Activated CD4-positive, alpha-beta T cell treated with anti-CD3 and anti-CD28 coated beads, Interleukin-2, Interleukin-6, amounts not matched to agents 100 ng/mL and 50 ng/mL, durations not matched to agents 16 hours and 8 hours (primary cell): ENCODE data around the gene CCHCR1.

Experiments
- DNase-seq: peaks from one replicate; pipeline ENCODE4 v3.0.0-alpha.2; 2020

CCHCR1 gene

GRCh38 chr6:31125586-31126363 lies 31.8 kb downstream of the CCHCR1 start:
- DNase-seq, result no peak

DNA sequence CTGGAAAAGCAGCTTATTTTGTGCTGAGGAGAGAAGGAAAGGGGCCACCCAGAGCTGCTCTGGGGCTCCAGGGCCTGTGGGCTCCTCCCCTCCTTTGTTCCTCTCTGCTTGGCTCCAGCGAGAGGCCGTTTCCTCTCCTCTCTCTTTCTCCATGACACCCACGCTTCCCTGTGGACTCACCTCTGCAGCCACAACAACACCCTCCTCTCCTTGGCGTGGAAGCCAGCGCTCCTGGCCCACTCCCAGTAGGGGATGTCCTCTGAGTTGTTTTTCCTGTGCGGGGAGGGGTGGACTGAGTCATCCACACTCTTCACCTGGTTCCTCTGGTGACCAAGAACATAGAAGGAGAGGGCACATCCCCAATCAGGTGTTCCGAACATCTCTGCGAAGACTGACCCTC lies 32.4 kb downstream of the CCHCR1 start:
- DNase-seq, result no peak

- no peak for DNase-seq
Measured at GRCh38 chr6:31122791-31123706, 34.6 kb downstream of the CCHCR1 start.

GRCh38 chr6:31121131-31121790 lies 36.3 kb downstream of the CCHCR1 start:
- no peak for DNase-seq

GRCh38 chr6:31120151-31120915 lies 37.3 kb downstream of the CCHCR1 start, which contains the start of gene CDSN:
TSS of gene CDSN (minus strand) at chr6:31120446. CDS start at chr6:31120419, 27 bp downstream.
- no peak for DNase-seq

- no peak for DNase-seq
Measured at GRCh38 chr6:31118178-31118577, 39.4 kb downstream of the CCHCR1 start.

DNA sequence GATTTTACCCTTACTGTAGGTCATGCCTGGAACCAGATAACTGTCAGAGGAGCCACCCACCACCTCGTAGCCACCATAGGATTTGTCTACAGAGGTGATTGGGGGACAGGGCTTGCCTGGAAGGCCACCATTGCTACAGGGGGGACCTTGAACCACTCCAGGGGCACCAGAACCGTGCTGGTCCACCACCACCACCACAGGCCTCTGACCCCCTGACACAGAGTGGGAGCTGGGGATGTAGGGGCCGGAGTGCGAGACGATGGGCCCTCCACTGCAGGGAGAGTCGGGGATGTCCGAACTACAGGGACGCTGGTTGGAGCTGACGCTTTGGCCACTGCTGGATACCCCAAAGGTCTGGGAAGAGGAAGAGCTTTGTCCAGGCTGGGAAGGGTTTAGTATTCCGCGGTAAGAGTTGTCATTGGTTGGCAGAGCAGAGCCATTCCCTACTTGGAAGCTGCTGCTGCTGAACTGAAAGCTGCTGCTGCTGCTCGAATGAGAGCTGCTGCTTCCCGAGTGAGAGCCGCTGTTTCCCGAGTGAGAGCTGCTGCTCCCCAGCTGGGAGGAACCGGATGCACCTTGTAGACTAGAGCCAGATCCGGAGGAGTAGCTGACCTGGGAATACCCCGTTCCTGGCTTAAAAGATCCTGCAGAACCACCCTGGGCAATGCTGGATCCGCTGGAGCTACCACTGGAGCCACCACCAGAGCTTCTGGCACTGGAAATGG lies 40.8 kb downstream of the CCHCR1 start:
- no peak for DNase-seq

DNA sequence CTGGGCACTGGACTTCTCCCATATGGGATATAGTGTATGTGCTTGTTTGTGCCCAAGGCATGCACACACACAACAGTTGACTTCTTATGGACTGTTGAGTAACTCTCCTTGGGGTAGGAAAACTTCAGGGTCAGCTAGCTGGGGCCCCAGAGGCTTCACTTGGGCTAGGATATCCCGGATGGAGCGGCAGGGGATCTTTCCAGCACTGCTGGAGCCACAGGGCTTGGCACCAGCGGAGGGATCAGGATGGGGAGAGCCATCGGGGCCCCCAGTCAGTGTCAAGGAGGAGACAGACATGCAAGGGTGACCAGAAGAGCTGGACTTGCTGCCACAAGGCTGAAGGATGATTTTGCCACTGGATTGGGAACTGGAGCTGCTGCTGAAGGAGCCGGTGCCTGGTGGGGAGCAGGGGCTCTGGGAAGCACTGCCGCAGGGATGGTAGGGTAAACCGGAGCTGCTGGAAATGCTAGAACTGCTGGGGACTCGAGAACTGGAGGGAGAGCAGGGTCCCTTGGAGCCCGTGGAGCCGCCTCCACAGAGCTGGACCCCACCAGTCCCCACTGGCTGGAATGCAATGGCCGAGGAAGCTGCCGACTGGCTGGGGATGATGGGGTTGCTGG lies 41.6 kb downstream of the CCHCR1 start:
- no peak for DNase-seq

GRCh38 chr6:31114970-31115849 lies 42.4 kb downstream of the CCHCR1 start:
- no peak for DNase-seq

DNA sequence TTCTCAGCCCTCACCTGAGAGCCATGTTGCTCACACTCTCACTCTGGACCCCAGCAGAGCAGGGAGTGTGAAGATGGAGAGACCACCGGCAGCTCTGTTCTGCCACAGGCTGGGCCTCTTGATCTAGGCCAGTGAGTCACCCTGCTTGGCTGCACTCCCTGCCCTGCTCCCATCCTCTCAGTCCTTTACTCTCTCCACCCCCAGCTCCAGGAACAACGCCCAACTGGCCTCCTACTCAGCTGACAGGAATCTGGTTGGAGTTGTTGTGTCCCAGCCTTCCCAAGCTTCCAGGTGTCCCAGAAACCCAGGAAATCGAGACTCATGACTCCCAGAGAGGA lies 43.1 kb downstream of the CCHCR1 start, which contains the start of gene PSORS1C1:
Gene PSORS1C1, plus strand, starts transcription at position 260 of the 338 bp plus-strand sequence. CDS start 14,833 bp downstream, outside the sequence.
- no peak for DNase-seq

GRCh38 chr6:31113861-31114540 lies 43.6 kb downstream of the CCHCR1 start:
- DNase-seq, result no peak

GRCh38 chr6:31112478-31112877 lies 45.1 kb downstream of the CCHCR1 start, which contains the start of gene C6orf15:
TSS of gene C6orf15 (minus strand) at chr6:31112575. CDS start at chr6:31112555, 20 bp downstream.
- DNase-seq, result no peak

DNA sequence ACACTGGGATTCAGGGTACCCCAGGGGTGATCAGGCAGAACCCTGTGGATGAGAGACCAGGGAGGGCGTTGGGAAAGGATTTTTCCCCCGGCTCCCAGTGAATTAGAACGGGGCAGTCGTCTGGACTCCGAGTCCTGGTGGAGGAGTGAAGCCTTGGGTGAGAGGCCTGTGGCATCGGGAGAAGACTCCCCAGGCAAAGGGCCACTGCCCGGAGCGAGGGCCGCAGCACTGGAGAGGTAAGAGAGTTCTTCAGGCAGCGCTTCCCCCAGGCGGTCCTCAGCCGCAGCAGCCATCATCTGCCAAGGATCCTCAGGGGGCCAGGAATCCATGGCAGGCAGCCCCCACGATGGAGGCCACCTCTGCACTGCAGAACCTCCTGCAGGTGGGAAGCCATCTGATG lies 45.9 kb downstream of the CCHCR1 start:
- no peak for DNase-seq

GRCh38 chr6:31110825-31111582 lies 46.6 kb downstream of the CCHCR1 start:
- no peak for DNase-seq

DNA sequence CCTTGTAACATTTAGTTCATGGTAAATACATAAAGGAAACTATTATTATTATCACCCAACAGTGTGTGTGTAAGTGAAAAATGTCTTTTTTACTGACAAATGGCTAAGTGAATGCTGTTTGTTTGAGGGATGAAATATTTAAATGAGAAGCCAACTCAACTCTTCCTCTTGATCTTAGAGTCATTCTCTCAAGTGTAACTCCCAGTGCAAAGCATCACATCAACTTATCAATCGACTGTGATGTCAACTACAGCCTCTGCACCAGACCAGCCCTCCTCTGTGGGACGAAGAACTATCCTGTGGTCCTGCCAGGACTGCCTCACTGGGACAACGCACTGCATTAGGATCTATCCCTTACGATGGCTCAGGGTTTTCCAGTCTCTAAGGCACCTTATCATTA lies 50.5 kb downstream of the CCHCR1 start:
- no peak for DNase-seq

DNA sequence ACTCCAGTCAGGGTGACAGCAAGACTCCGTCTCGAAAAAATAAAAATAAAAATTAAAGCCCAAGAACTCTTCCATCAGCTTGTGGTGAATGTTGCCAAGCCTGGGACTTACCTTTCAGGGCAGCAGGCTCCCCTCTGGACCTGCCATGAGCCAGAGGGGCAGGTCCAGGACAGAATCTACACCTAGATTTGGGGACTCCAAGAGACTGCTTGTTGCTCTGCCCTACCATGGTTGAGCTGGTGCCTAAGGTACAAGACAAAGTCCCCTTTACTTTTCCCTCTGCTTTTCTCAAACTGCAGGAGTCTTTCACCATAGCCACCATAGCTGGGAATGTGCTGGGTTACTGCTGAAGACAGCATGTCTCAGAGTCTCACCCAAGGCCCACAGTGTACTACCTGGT lies 54.5 kb downstream of the CCHCR1 start:
- DNase-seq, result no peak

GRCh38 chr6:31098449-31098938 lies 59.1 kb downstream of the CCHCR1 start:
- no peak for DNase-seq

DNA sequence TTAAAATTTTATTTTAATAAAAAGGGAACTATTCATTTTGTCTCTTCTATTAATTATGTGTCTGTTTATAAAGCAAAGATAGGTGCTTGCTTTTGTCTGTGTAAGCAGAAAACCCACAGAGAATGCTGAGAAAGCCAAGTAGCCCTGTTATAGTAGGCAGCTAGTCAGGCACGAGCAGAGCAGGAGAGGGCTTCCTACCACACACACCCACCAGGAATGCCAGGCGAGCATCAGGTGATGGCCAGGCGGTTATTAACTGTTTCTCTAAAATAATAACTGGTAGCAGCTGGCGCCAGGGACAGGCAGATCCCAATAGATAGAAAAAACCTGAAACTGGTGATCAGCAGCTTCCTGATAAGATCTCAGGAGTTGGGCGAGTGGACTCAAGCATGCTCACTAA lies 60.9 kb downstream of the CCHCR1 start:
- no peak for DNase-seq

GRCh38 chr6:31096215-31096614 lies 61.4 kb downstream of the CCHCR1 start:
- DNase-seq, result no peak
